CD4-positive, alpha-beta T cell treated with Interleukin-6 for 4 hours (primary cell): ENCODE measurements around the gene DIAPH2.

ENCODE experiments used
- DNase-seq: peaks from one replicate; pipeline ENCODE4 v3.0.0-alpha.2; 2020; ENCODE audit warnings: mixed read lengths

The DIAPH2 gene

GRCh38 chrX:97517763-97518162 is 833.1 kb downstream of the DIAPH2 start:
- DNase-seq: no peak

- no peak for DNase-seq
Measured at GRCh38 chrX:97522307-97522706, 837.7 kb downstream of the DIAPH2 start.

- DNase-seq: no peak
Measured at GRCh38 chrX:97524340-97524739, 839.7 kb downstream of the DIAPH2 start.

GRCh38 chrX:97524997-97525396 is 840.4 kb downstream of the DIAPH2 start:
- no peak for DNase-seq

GRCh38 chrX:97525981-97526380 is 841.3 kb downstream of the DIAPH2 start:
- DNase-seq: no peak

- no peak for DNase-seq
Measured at GRCh38 chrX:97527725-97528124, 843.1 kb downstream of the DIAPH2 start.

GRCh38 chrX:97529536-97530200 is 845.0 kb downstream of the DIAPH2 start:
- DNase-seq: no peak

GRCh38 chrX:97531825-97532224 is 847.2 kb downstream of the DIAPH2 start:
- no peak for DNase-seq

GRCh38 chrX:97538745-97539144 is 854.1 kb downstream of the DIAPH2 start:
- DNase-seq: no peak

- no peak for DNase-seq
Measured at GRCh38 chrX:97539970-97540519, 855.4 kb downstream of the DIAPH2 start.

GRCh38 chrX:97547877-97548578 is 863.4 kb downstream of the DIAPH2 start:
- no peak for DNase-seq

- no peak for DNase-seq
Measured at GRCh38 chrX:97551821-97552220, 867.2 kb downstream of the DIAPH2 start.

GRCh38 chrX:97553833-97554232 is 869.2 kb downstream of the DIAPH2 start:
- no peak for DNase-seq

- DNase-seq: no peak
Measured at GRCh38 chrX:97556359-97556758, 871.7 kb downstream of the DIAPH2 start.

- peak; percentile 57 for DNase-seq
Measured at GRCh38 chrX:97563531-97564133, 879.0 kb downstream of the DIAPH2 start.

GRCh38 chrX:97564496-97564895 is 879.9 kb downstream of the DIAPH2 start:
- no peak for DNase-seq

- no peak for DNase-seq
Measured at GRCh38 chrX:97587171-97587570, 902.5 kb downstream of the DIAPH2 start.

GRCh38 chrX:97594646-97595224 is 910.1 kb downstream of the DIAPH2 start:
- no peak for DNase-seq

GRCh38 chrX:97597954-97598353 is 913.3 kb downstream of the DIAPH2 start:
- no peak for DNase-seq

GRCh38 chrX:97602465-97603258 is 918.0 kb downstream of the DIAPH2 start:
- DNase-seq: no peak

- no peak for DNase-seq
Measured at GRCh38 chrX:97605271-97605670, 920.6 kb downstream of the DIAPH2 start.

- no peak for DNase-seq
Measured at GRCh38 chrX:97609357-97609756, 924.7 kb downstream of the DIAPH2 start.

- no peak for DNase-seq
Measured at GRCh38 chrX:97609938-97610337, 925.3 kb downstream of the DIAPH2 start.
